Stimulated activated CD4-positive, alpha-beta T cell treated with anti-CD3 and anti-CD28 coated beads, Interleukin-2, amount 100 ng/mL, for 4 hours (primary cell): Measurements from ENCODE around the gene MBD5.

Source experiments
- DNase-seq: peaks from one replicate; pipeline ENCODE4 v3.0.0-alpha.2; 2020; ENCODE audit warnings: low read depth

Gene MBD5

GRCh38 chr2:148023861-148024260, 3.0 kb downstream of the MBD5 start:
- no peak for DNase-seq

- DNase-seq, result no peak
Observed at GRCh38 chr2:148026573-148026972, 5.7 kb downstream of the MBD5 start.

- no peak for DNase-seq
Observed at GRCh38 chr2:148027822-148028221, 6.9 kb downstream of the MBD5 start.

- DNase-seq, result no peak
Observed at GRCh38 chr2:148028781-148029180, 7.9 kb downstream of the MBD5 start.

- DNase-seq, result no peak
Observed at GRCh38 chr2:148031152-148031551, 10.3 kb downstream of the MBD5 start.

- no peak for DNase-seq
Observed at GRCh38 chr2:148032215-148032614, 11.3 kb downstream of the MBD5 start.

GRCh38 chr2:148039783-148040182, 18.9 kb downstream of the MBD5 start:
- no peak for DNase-seq

- no peak for DNase-seq
Observed at GRCh38 chr2:148042219-148042618, 21.3 kb downstream of the MBD5 start.

- no peak for DNase-seq
Observed at GRCh38 chr2:148044322-148044721, 23.4 kb downstream of the MBD5 start.

GRCh38 chr2:148046802-148047201, 25.9 kb downstream of the MBD5 start:
- DNase-seq, result no peak

- DNase-seq, result no peak
Observed at GRCh38 chr2:148048475-148049221, 27.8 kb downstream of the MBD5 start.

- no peak for DNase-seq
Observed at GRCh38 chr2:148049284-148049683, 28.4 kb downstream of the MBD5 start.

GRCh38 chr2:148052687-148053086, 31.8 kb downstream of the MBD5 start:
- DNase-seq, result no peak

GRCh38 chr2:148058641-148059040, 37.8 kb downstream of the MBD5 start:
- DNase-seq, result no peak

- no peak for DNase-seq
Observed at GRCh38 chr2:148063633-148064032, 42.7 kb downstream of the MBD5 start.

- DNase-seq, result no peak
Observed at GRCh38 chr2:148065936-148066335, 45.0 kb downstream of the MBD5 start.

- no peak for DNase-seq
Observed at GRCh38 chr2:148067801-148068200, 46.9 kb downstream of the MBD5 start.

GRCh38 chr2:148071351-148071750, 50.5 kb downstream of the MBD5 start:
- DNase-seq, result no peak

- no peak for DNase-seq
Observed at GRCh38 chr2:148096012-148096411, 75.1 kb downstream of the MBD5 start.

GRCh38 chr2:148102641-148103040, 81.8 kb downstream of the MBD5 start:
- DNase-seq, result no peak

- no peak for DNase-seq
Observed at GRCh38 chr2:148103946-148104345, 83.1 kb downstream of the MBD5 start.

GRCh38 chr2:148106331-148106730, 85.4 kb downstream of the MBD5 start:
- no peak for DNase-seq

GRCh38 chr2:148108385-148108784, 87.5 kb downstream of the MBD5 start:
- no peak for DNase-seq

GRCh38 chr2:148110184-148110583, 89.3 kb downstream of the MBD5 start:
- DNase-seq, result no peak
